ENCODE measurements around the gene SLC26A8.

DNA sequence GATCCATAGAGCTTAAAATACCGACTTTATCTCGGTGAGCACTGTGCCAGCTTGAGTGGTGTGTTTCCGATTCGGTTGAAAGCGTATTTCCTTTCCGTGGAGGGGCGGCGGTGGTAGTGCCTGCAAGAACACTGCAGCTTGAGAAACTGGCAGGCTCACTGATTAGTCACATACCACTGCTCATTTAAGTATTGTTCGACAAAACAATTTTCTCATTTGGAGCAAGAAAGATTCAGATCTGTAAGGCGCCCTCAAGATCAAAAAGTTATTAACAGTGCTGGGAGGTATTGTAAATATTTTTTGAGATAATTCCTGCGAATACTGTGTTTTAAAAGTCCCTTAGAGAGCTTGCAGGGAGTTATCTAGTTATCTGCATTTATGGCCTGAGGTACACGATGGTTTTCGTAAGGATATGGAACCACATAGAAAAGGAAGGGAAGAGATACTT lies 4.5 kb upstream of the SLC26A8 start:
- TF ChIP-seq, protein P1, sequence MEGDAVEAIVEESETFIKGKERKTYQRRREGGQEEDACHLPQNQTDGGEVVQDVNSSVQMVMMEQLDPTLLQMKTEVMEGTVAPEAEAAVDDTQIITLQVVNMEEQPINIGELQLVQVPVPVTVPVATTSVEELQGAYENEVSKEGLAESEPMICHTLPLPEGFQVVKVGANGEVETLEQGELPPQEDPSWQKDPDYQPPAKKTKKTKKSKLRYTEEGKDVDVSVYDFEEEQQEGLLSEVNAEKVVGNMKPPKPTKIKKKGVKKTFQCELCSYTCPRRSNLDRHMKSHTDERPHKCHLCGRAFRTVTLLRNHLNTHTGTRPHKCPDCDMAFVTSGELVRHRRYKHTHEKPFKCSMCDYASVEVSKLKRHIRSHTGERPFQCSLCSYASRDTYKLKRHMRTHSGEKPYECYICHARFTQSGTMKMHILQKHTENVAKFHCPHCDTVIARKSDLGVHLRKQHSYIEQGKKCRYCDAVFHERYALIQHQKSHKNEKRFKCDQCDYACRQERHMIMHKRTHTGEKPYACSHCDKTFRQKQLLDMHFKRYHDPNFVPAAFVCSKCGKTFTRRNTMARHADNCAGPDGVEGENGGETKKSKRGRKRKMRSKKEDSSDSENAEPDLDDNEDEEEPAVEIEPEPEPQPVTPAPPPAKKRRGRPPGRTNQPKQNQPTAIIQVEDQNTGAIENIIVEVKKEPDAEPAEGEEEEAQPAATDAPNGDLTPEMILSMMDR (IDR thresholded peaks at IDR 0.05; ENCODE audit: borderline replicate concordance, extremely low read depth, low read length, poor library complexity, severe bottlenecking), result no peak
- no peak for TF ChIP-seq EZH2 (IDR thresholded peaks at IDR 0.05; ENCODE audit: borderline replicate concordance, low read depth, low read length, severe bottlenecking)
